GOT3 (cell line): ENCODE measurements around the gene FASTKD2.
A peak's percentile ranks its signal among the peaks of the same experiment; 100 is the strongest.
"Not testable (repeated sequence)": the region's sequence is repeated elsewhere in the genome, so short reads cannot be mapped to it uniquely, and the experiment has no call there.

Experiments
- DNase-seq: peaks from one replicate; lab custom pipeline; 2025; ENCODE audit warnings: mixed read lengths; lab: John Stamatoyannopoulos, UW

FASTKD2 gene

GRCh38 chr2:206792645-206793044 is 27.2 kb downstream of the FASTKD2 start:
- no peak for DNase-seq

- no peak for DNase-seq
Measured at GRCh38 chr2:206797376-206797775, 32.0 kb downstream of the FASTKD2 start.

- no peak for DNase-seq
Measured at GRCh38 chr2:206798000-206798399, 32.6 kb downstream of the FASTKD2 start.

- DNase-seq = no peak
Measured at GRCh38 chr2:206799083-206799482, 33.7 kb downstream of the FASTKD2 start.

GRCh38 chr2:206800506-206801417 is 35.4 kb downstream of the FASTKD2 start:
- DNase-seq = peak; percentile 8

GRCh38 chr2:206801418-206802189 is 36.2 kb downstream of the FASTKD2 start:
- DNase-seq = no peak

- DNase-seq = no peak
Measured at GRCh38 chr2:206802654-206803514, 37.5 kb downstream of the FASTKD2 start.

GRCh38 chr2:206804326-206804725 is 38.9 kb downstream of the FASTKD2 start:
- no peak for DNase-seq

GRCh38 chr2:206805887-206806607 is 40.6 kb downstream of the FASTKD2 start:
- no peak for DNase-seq

GRCh38 chr2:206807624-206808023 is 42.2 kb downstream of the FASTKD2 start:
- DNase-seq = not testable (repeated sequence)

GRCh38 chr2:206812471-206812870 is 47.1 kb downstream of the FASTKD2 start:
- DNase-seq = not testable (repeated sequence)

- no peak for DNase-seq
Measured at GRCh38 chr2:206814498-206814897, 49.1 kb downstream of the FASTKD2 start.

- no peak for DNase-seq
Measured at GRCh38 chr2:206820807-206821206, 55.4 kb downstream of the FASTKD2 start.

GRCh38 chr2:206823178-206823577 is 57.8 kb downstream of the FASTKD2 start:
- DNase-seq = no peak

GRCh38 chr2:206824087-206824618 is 58.7 kb downstream of the FASTKD2 start:
- DNase-seq = no peak

- no peak for DNase-seq
Measured at GRCh38 chr2:206824993-206825392, 59.6 kb downstream of the FASTKD2 start.

GRCh38 chr2:206831442-206831995 is 66.1 kb downstream of the FASTKD2 start:
- no peak for DNase-seq

- no peak for DNase-seq
Measured at GRCh38 chr2:206832873-206833272, 67.5 kb downstream of the FASTKD2 start.

- DNase-seq = no peak
Measured at GRCh38 chr2:206833291-206833690, 67.9 kb downstream of the FASTKD2 start.

GRCh38 chr2:206836722-206837121 is 71.3 kb downstream of the FASTKD2 start:
- DNase-seq = no peak

- no peak for DNase-seq
Measured at GRCh38 chr2:206837775-206838174, 72.4 kb downstream of the FASTKD2 start.
